H1 (cell line): ENCODE data around the gene MAGI2. TPM values are rescaled to one million over a fixed set of nuclear protein-coding genes. Genes with fewer than 3 reads are reported as not detected.
A peak's percentile ranks its signal among the peaks of the same experiment; 100 is the strongest.

Experiments
- CTCF ChIA-PET: fragments of 300-600 bp; sonication (Branson Sonifier 250); formaldehyde crosslinking; loops from one replicate; lab custom pipeline; 2021; ENCODE audit not compliant: partially characterized antibody; lab: Charles Lee
- POLR2A ChIA-PET: fragments of 300-600 bp; sonication (Branson Sonifier 250); formaldehyde crosslinking; loops from one replicate; lab custom pipeline; 2021; ENCODE audit warnings: inconsistent platforms; ENCODE audit not compliant: partially characterized antibody; lab: Charles Lee
- DNase-seq, 2 experiments: peaks; one replicate each; pipeline versions ENCODE4 v3.0.0 to v3.0.0-alpha.2; 2010 to 2022; ENCODE audit warnings: low spot score in 2 of 2, low read depth in 1 of 2, mixed read lengths in 1 of 2
- FAIRE-seq: peaks from 2 replicates; lab custom pipeline; 2011; peaks lifted over from hg19 to GRCh38; lab: Jason Lieb, UNC
- H2AFZ ChIP-seq: 2 replicates; pipeline ENCODE4 v1.8.1; 2012; ENCODE audit warnings: low read length, inconsistent platforms
- H2AK5ac ChIP-seq: 2 replicates; pipeline ENCODE4 v1.6.1; 2013; ENCODE audit warnings: low read depth, low read length
- H2BK120ac ChIP-seq: replicated peaks from 2 replicates; pipeline ENCODE3; 2013; ENCODE audit warnings: low read depth, low read length, inconsistent platforms
- H2BK12ac ChIP-seq: 2 replicates; pipeline ENCODE4 v1.6.1; 2013; ENCODE audit warnings: low read depth, low read length
- H2BK15ac ChIP-seq: 2 replicates; pipeline ENCODE4 v1.6.1; 2013; ENCODE audit warnings: low read length
- H2BK20ac ChIP-seq: 2 replicates; pipeline ENCODE4 v1.6.1; 2013; ENCODE audit warnings: low read length
- H2BK5ac ChIP-seq: 2 replicates; pipeline ENCODE4 v1.6.1; 2013; ENCODE audit warnings: low read depth, low read length
- H3K14ac ChIP-seq: 2 replicates; pipeline ENCODE4 v1.6.1; 2013; ENCODE audit warnings: inconsistent platforms; ENCODE audit not compliant: insufficient read length
- H3K18ac ChIP-seq: 2 replicates; pipeline ENCODE4 v1.6.1; 2013; ENCODE audit warnings: low read length; ENCODE audit errors: extremely low read depth
- H3K23ac ChIP-seq: 2 replicates; pipeline ENCODE4 v1.6.1; 2013; ENCODE audit warnings: inconsistent platforms; ENCODE audit not compliant: insufficient read length
- H3K23me2 ChIP-seq: 2 replicates; pipeline ENCODE4 v1.6.1; 2013; ENCODE audit warnings: low read depth, low read length
- H3K27ac ChIP-seq: 2 replicates; pipeline ENCODE4 v1.6.1; 2011; ENCODE audit warnings: low read depth, low read length, inconsistent platforms
- H3K27me3 ChIP-seq, 4 experiments: replicated peaks in 1 of 4; 1 replicate in 1 of 4; 2 replicates in 3 of 4; pipeline versions ENCODE4 v1.6.1 to v1.8.1; 2011 to 2013; ENCODE audit warnings: low read length in 3 of 4, mild to moderate bottlenecking in 3 of 4, inconsistent platforms in 2 of 4, mixed read lengths in 2 of 4, moderate library complexity in 1 of 4; ENCODE audit not compliant: control insufficient read depth in 3 of 4, insufficient read depth in 3 of 4; ENCODE audit errors: extremely low read depth in 1 of 4
- H3K36me3 ChIP-seq, 4 experiments: 2 replicates each; pipeline versions ENCODE4 v1.6.1 to v1.8.1; 2011 to 2013; ENCODE audit warnings: mild to moderate bottlenecking in 4 of 4, low read length in 3 of 4, moderate library complexity in 2 of 4, control low read depth in 1 of 4, inconsistent platforms in 1 of 4; ENCODE audit not compliant: insufficient read depth in 4 of 4, control insufficient read depth in 2 of 4
- H3K4ac ChIP-seq: replicated peaks from 2 replicates; pipeline ENCODE3; 2013; ENCODE audit warnings: low read length, low read depth, mixed read lengths, inconsistent platforms; ENCODE audit not compliant: insufficient read length
- H3K4me1 ChIP-seq, 4 experiments: replicated peaks in 1 of 4; 1 replicate in 1 of 4; 2 replicates in 3 of 4; pipeline versions ENCODE4 v1.6.1 to v1.8.1; 2011 to 2013; ENCODE audit warnings: low read length in 3 of 4, inconsistent platforms in 2 of 4, mixed read lengths in 1 of 4; ENCODE audit not compliant: insufficient read depth in 4 of 4, control insufficient read depth in 3 of 4
- H3K4me2 ChIP-seq, 2 experiments: 2 replicates each; pipeline versions ENCODE4 v1.6.1 to v1.8.1; 2011 to 2013; ENCODE audit warnings: low read depth in 2 of 2, low read length in 2 of 2, control low read depth in 1 of 2, inconsistent platforms in 1 of 2, mild to moderate bottlenecking in 1 of 2; ENCODE audit not compliant: insufficient read depth in 1 of 2
- H3K4me3 ChIP-seq, 4 experiments: fragments of 200-600, 300-600 bp in 1 of 4; sonication (generic), shearing (Covaris generic), sonication (Bioruptor Twin) in 1 of 4; 2 replicates each; pipeline versions ENCODE4 v1.5.1 to v1.8.1; 2011 to 2016; ENCODE audit warnings: low read length in 4 of 4, low read depth in 3 of 4, control low read depth in 2 of 4, inconsistent platforms in 2 of 4, mild to moderate bottlenecking in 2 of 4, mixed read lengths in 1 of 4, moderate library complexity in 1 of 4; ENCODE audit not compliant: insufficient read depth in 2 of 4; ENCODE audit errors: extremely low read depth in 1 of 4
- H3K56ac ChIP-seq: replicated peaks from 2 replicates; pipeline ENCODE3; 2013; ENCODE audit warnings: low read depth, mild to moderate bottlenecking, mixed read lengths, low read length, inconsistent platforms; ENCODE audit not compliant: insufficient read length
- H3K79me1 ChIP-seq: 2 replicates; pipeline ENCODE4 v1.6.1; 2013; ENCODE audit warnings: low read depth, low read length, control low read depth
- H3K79me2 ChIP-seq, 2 experiments: 2 replicates each; pipeline versions ENCODE4 v1.6.1 to v1.8.1; 2012 to 2013; ENCODE audit warnings: low read length in 2 of 2, mild to moderate bottlenecking in 2 of 2, inconsistent platforms in 1 of 2; ENCODE audit not compliant: insufficient read depth in 2 of 2, control insufficient read depth in 1 of 2
- H3K9ac ChIP-seq, 4 experiments: replicated peaks in 1 of 4; 1 replicate in 1 of 4; 2 replicates in 3 of 4; pipeline versions ENCODE4 v1.6.1 to v1.8.1; 2011 to 2013; ENCODE audit warnings: low read depth in 3 of 4, low read length in 3 of 4, control low read depth in 2 of 4, mild to moderate bottlenecking in 2 of 4, moderate library complexity in 2 of 4, inconsistent platforms in 1 of 4; ENCODE audit errors: extremely low read depth in 1 of 4
- H3K9me3 ChIP-seq, 2 experiments: 2 replicates each; pipeline versions ENCODE4 v1.6.1 to v1.8.1; 2012 to 2013; ENCODE audit warnings: mild to moderate bottlenecking in 2 of 2, moderate library complexity in 2 of 2, control low read depth in 1 of 2, inconsistent platforms in 1 of 2, low read depth in 1 of 2, low read length in 1 of 2, mixed read lengths in 1 of 2; ENCODE audit not compliant: insufficient read depth in 2 of 2
- H4K20me1 ChIP-seq, 2 experiments: replicated peaks in 1 of 2; 2 replicates each; pipeline versions ENCODE3 to v1.8.1; 2011 to 2013; ENCODE audit warnings: inconsistent platforms in 2 of 2, low read length in 2 of 2, mild to moderate bottlenecking in 1 of 2; ENCODE audit not compliant: insufficient read depth in 2 of 2, control insufficient read depth in 1 of 2
- H4K5ac ChIP-seq: 2 replicates; pipeline ENCODE4 v1.6.1; 2013; ENCODE audit warnings: low read length, low read depth, mixed read lengths, inconsistent platforms; ENCODE audit not compliant: insufficient read length
- H4K8ac ChIP-seq: 2 replicates; pipeline ENCODE4 v1.8.0; 2013; ENCODE audit warnings: mild to moderate bottlenecking, moderate library complexity, low read length, inconsistent platforms; ENCODE audit not compliant: insufficient read depth; ENCODE audit errors: extremely low read depth
- H4K91ac ChIP-seq: replicated peaks from 2 replicates; pipeline ENCODE3; 2013; ENCODE audit warnings: low read length, mixed read lengths, inconsistent platforms; ENCODE audit not compliant: insufficient read length
- JUN ChIP-seq: IDR thresholded peaks from 2 replicates; pipeline ENCODE4 v1.6.1; 2011; ENCODE audit warnings: low read depth, mild to moderate bottlenecking, improper control_type of control experiment, low read length
- KDM1A ChIP-seq: fragments of 200-600, 300-600 bp; sonication (generic); IDR thresholded peaks from 2 replicates; pipeline ENCODE4 v1.7.1; 2016; ENCODE audit warnings: mild to moderate bottlenecking, low read length, borderline replicate concordance
- NANOG ChIP-seq: IDR thresholded peaks from 2 replicates; pipeline ENCODE4 v1.6.1; 2011; ENCODE audit warnings: low read length, low read depth, mild to moderate bottlenecking, inconsistent platforms; ENCODE audit not compliant: insufficient read depth, poor library complexity, severe bottlenecking
- TEAD4 ChIP-seq: IDR thresholded peaks from 2 replicates; pipeline ENCODE4 v1.6.1; 2012; ENCODE audit warnings: low read depth, low read length, inconsistent platforms, mixed read lengths
- WGBS, 2 experiments: shearing (Covaris generic) in 1 of 2; methylation state at CpG; one replicate each; pipeline versions ENCODE4 v1.1.6 to v1.1.7; 2013 to 2015; ENCODE audit warnings: low lambda C conversion rate in 2 of 2, mixed read lengths in 2 of 2, inconsistent platforms in 1 of 2, low coverage in 1 of 2, missing lambda C conversion rate in 1 of 2; ENCODE audit not compliant: insufficient replicate concordance in 2 of 2, insufficient coverage in 1 of 2, insufficient read length in 1 of 2; ENCODE audit errors: extremely low coverage in 1 of 2, missing lambda C conversion rate in 1 of 2; 5-methylcytosine and 5-hydroxymethylcytosine counted together
- polyA plus RNA-seq, 7 experiments: library from polyadenylated mRNA; depleted of rRNA in 3 of 7; stranded (reverse) in 5 of 7; unstranded in 2 of 7; fragments of >200 nt in 5 of 7; fragments of 200-250 nt in 2 of 7; gene quantifications; 1 replicate in 5 of 7; 2 replicates in 1 of 7; 4 replicates in 1 of 7; pipeline versions ENCODE4 v1.2.1 to v1.2.3, GENCODE V29; 2011 to 2013; ENCODE audit warnings: missing spikeins in 2 of 7, mixed read lengths in 2 of 7
- total RNA-seq: library from RNA; stranded (reverse); fragmentation: NEBNext Ultra II Directional; extraction: Animal tissue kit (Norgen Biotek cat#: 25700); gene quantifications from 2 replicates; pipeline ENCODE4 v1.2.1, GENCODE V29; 2021

MAGI2 gene
- total and polyA plus RNA-seq, 2 of the 8 experiments (the other 6 are each of a cell fraction or from before 2014, with no cell fraction given), result 6.0 to 27.3 TPM

- no peak overlapping the region for H2BK20ac ChIP-seq
Observed at GRCh38 chr7:78873117-78873516, 580.4 kb downstream of the MAGI2 start.

More at GRCh38 chr7:78873117-78873516, 580.4 kb downstream of the MAGI2 start:
- TF ChIP-seq NANOG, result no peak
- TF ChIP-seq KDM1A, result no peak
- no peak for TF ChIP-seq JUN
- TF ChIP-seq TEAD4, result 0 out of 2 replicates have a peak, but pooled peaks have one; percentile 36
- TF ChIP-seq, all 59 proteins: peak for 1
- H2BK5ac ChIP-seq, result no peak overlapping the region
- H2BK15ac ChIP-seq, result no peak overlapping the region
- no peak overlapping the region for H3K56ac ChIP-seq
- H3K79me1 ChIP-seq, result no peaks in the 10 kb centered on the region
- H3K9ac ChIP-seq, result no peak overlapping the region
- DNase-seq, result peak in 1 of 2 experiments; percentile 65
- no peak overlapping the region for H2BK12ac ChIP-seq
- no peak overlapping the region for H3K27ac ChIP-seq
- H4K91ac ChIP-seq, result no peak overlapping the region
- H2BK120ac ChIP-seq, result no peak overlapping the region
- H4K8ac ChIP-seq, result no peak overlapping the region
- H3K9me3 ChIP-seq, result 0 out of 4 replicates have a peak, but pooled peaks cover 0 to 4% of the 10 kb centered on the region in 2 experiments
- CTCF ChIA-PET, result interaction anchor here (1.0 to 1.2 kb wide), 2 partner anchors 57 to 362 kb away, joined by 3 to 4 read pairs; no protein-coding TSS in a partner anchor
- no peak overlapping the region for H3K4me2 ChIP-seq
- no peaks in the 10 kb centered on the region for H3K79me2 ChIP-seq
- no peak overlapping the region for H3K14ac ChIP-seq
- no peaks in the 10 kb centered on the region for H3K23me2 ChIP-seq
- H3K36me3 ChIP-seq, result no peaks in the 10 kb centered on the region
- peaks cover 0 to 3% (median 2%) of the 10 kb centered on the region in 4 experiments; a peak in 2 of 7 replicates for H3K4me1 ChIP-seq
- no peak overlapping the region for H3K4me3 ChIP-seq
- POLR2A ChIA-PET, result interaction anchor here (0.6 kb wide), 1 partner anchor 204 kb away, joined by 3 read pairs; no protein-coding TSS in a partner anchor
- H3K27me3 ChIP-seq, result no peaks in the 10 kb centered on the region
- H3K4ac ChIP-seq, result no peak overlapping the region
- H3K18ac ChIP-seq, result no peak overlapping the region
- no peak overlapping the region for H4K5ac ChIP-seq
- H4K20me1 ChIP-seq, result no peaks in the 10 kb centered on the region
- FAIRE-seq, result peak; percentile 60
- WGBS, 2 experiments, result 55% methylated on average over 5 of the region's 5 CpGs; no CpG with 5 or more reads in 1 of the 2 experiments
- no peak overlapping the region for H3K23ac ChIP-seq
- no peak overlapping the region for H2AK5ac ChIP-seq
- H2AFZ ChIP-seq, result no peak overlapping the region
